HFFc6 (cell line): Measurements from ENCODE around the gene SNAPC3. TPM values are rescaled to one million over a fixed set of nuclear protein-coding genes. Genes with fewer than 3 reads are reported as not detected.

Source experiments
- DNase-seq: peaks from one replicate; pipeline ENCODE4 v3.0.0-alpha.2; 2018
- H3K27ac Mint-ChIP-seq: 2 replicates; pipeline ENCODE4 v1.8.0; 2020; ENCODE audit warnings: mild to moderate bottlenecking, mixed read lengths
- H3K27me3 Mint-ChIP-seq: 2 replicates; pipeline ENCODE4 v1.8.0; 2021; ENCODE audit warnings: mild to moderate bottlenecking, moderate library complexity, mixed read lengths; ENCODE audit not compliant: insufficient read depth
- H3K36me3 Mint-ChIP-seq: 2 replicates; pipeline ENCODE4 v1.8.0; 2021; ENCODE audit warnings: low read depth, mixed read lengths
- H3K4me1 Mint-ChIP-seq: 2 replicates; pipeline ENCODE4 v1.8.0; 2020; ENCODE audit warnings: low read depth, mixed read lengths
- H3K4me3 Mint-ChIP-seq: 2 replicates; pipeline ENCODE4 v1.8.0; 2020; ENCODE audit warnings: mild to moderate bottlenecking, moderate library complexity, mixed read lengths
- H3K9me3 Mint-ChIP-seq: 2 replicates; pipeline ENCODE4 v1.8.0; 2020; ENCODE audit warnings: mild to moderate bottlenecking, mixed read lengths
- CTCF ChIP-seq: fragments of 200-600 bp; sonication (generic); IDR thresholded peaks from 2 replicates; pipeline ENCODE4 v1.5.0; 2021; ENCODE audit warnings: antibody characterized with exemption, mild to moderate bottlenecking
- total RNA-seq, 6 experiments: library from RNA; stranded (reverse); fragmentation: NEBNext Ultra II Directional; extraction: Animal tissue kit (Norgen Biotek cat#: 25700); gene quantifications; 2 replicates in 1 of 6; 3 replicates in 5 of 6; pipeline ENCODE4 v1.2.3, GENCODE V29; 2021

SNAPC3 gene
- total RNA-seq, 6 experiments from 2014 or later: 35.9 to 41.5 (median 40.8) TPM

DNA sequence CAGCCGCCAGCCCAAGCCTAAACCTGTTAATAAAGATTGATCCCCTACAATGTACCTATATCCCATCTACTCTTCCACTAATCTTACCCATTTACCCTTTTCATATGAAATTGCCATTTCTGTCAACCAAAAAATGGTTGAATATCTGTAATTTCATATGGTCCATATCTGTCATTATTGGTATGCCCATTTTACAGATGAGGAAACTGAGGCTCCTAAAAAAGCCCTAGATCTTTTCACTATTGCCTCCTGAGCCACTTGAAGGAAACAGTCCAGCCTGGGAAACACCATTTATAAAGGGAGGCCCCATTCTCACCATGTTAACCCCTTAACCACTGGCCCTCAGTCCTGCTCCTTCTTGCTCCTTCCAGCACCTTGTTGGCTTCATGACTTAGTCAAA lies 41.2 kb upstream of the SNAPC3 start:
- Mint-ChIP-seq H3K9me3 (no peaks in the 10 kb centered on the region), H3K4me1 (no peaks in the 10 kb centered on the region), H3K27ac (no peak overlapping the region), H3K36me3 (no peaks in the 10 kb centered on the region), H3K27me3 (peaks cover 10% of the 10 kb centered on the region), H3K4me3 (no peak overlapping the region)
- DNase-seq: no peak
- TF ChIP-seq CTCF: no peak

DNA sequence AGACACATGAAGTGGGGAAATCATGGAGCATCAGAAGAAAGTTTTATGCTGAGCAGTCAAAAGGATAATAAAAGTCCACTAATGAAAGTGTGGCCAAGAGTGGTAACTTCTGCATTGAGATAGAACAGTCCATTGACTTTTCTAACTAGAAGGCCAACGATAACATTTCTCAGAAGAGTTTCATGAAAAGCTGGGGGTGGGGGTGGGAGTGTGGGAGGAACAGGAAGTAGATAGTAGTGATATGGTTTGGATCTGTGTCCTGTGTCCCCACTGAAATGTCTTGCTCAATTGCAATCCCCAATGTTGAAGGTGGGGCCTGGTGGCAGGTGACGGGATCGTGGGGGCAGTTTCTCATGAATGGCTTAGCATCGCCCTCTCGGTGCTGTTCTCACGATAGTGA lies 36.2 kb upstream of the SNAPC3 start:
- Mint-ChIP-seq H3K9me3 (no peaks in the 10 kb centered on the region), H3K27me3 (peaks cover 13% of the 10 kb centered on the region), H3K27ac (no peak overlapping the region), H3K4me3 (no peak overlapping the region), H3K4me1 (peaks cover 9% of the 10 kb centered on the region; the same call in 1 of the 2 replicates), H3K36me3 (no peaks in the 10 kb centered on the region)
- no peak for DNase-seq
- no peak for TF ChIP-seq CTCF

DNA sequence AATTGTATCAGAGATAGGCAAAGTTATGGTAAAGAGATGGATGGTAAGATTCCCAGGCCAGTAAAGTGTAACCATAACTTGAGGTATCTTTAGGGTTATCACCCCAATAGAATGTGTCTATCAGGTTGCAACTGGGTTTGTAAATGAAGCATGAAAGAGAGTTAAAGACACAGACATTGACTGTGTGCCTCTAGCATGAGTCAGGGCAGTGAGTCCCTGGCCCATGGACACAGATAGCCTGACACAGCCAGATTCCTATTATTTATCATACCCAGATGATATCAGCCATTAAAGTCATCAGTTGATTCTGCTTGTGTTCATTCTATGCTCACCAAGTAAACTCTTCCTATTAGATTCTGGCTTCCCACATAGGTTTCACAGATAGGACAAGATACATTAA lies 33.5 kb upstream of the SNAPC3 start:
- Mint-ChIP-seq H3K27me3 (peaks cover 14% of the 10 kb centered on the region), H3K9me3 (no peaks in the 10 kb centered on the region), H3K36me3 (no peaks in the 10 kb centered on the region), H3K4me1 (peaks cover 9% of the 10 kb centered on the region; the same call in 1 of the 2 replicates), H3K27ac (no peak overlapping the region), H3K4me3 (no peak overlapping the region)
- TF ChIP-seq CTCF: no peak
- DNase-seq: peak; percentile 21

DNA sequence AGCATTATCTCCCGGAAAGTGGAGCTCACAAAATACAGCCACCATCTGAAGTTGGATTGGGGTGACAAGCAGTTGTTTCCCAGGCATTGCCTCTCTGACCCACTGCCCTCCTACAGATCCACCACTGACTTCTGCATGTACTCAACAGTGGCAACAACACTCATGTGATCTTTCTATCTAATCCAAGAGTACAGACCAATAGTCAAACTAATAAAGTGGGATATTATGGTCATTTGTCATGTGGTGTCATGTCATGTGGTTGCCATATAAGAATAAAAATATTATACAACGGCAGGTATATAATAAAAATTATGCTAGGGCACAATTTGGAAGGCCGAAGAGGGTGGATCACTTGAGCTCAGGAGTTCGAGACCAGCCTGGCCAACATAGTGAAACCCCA lies 33.0 kb upstream of the SNAPC3 start:
- Mint-ChIP-seq H3K36me3 (no peaks in the 10 kb centered on the region), H3K4me3 (no peak overlapping the region), H3K9me3 (no peaks in the 10 kb centered on the region), H3K4me1 (peaks cover 9% of the 10 kb centered on the region; the same call in 1 of the 2 replicates), H3K27ac (no peak overlapping the region), H3K27me3 (peaks cover 14% of the 10 kb centered on the region)
- no peak for DNase-seq
- no peak for TF ChIP-seq CTCF

GRCh38 chr9:15390201-15390600 lies 32.5 kb upstream of the SNAPC3 start:
- H3K9me3 Mint-ChIP-seq: no peaks in the 10 kb centered on the region

More at GRCh38 chr9:15390201-15390600, 32.5 kb upstream of the SNAPC3 start:
- no peak for TF ChIP-seq CTCF
- no peak overlapping the region for H3K27ac Mint-ChIP-seq
- peaks cover 9% of the 10 kb centered on the region; the same call in 1 of the 2 replicates for H3K4me1 Mint-ChIP-seq
- no peaks in the 10 kb centered on the region for H3K36me3 Mint-ChIP-seq
- H3K27me3 Mint-ChIP-seq: peaks cover 14% of the 10 kb centered on the region
- H3K4me3 Mint-ChIP-seq: no peak overlapping the region
- DNase-seq: no peak
